ENCODE results near the gene DDIT4.

DDIT4 gene

GRCh38 chr10:72251635-72252034 is 22.1 kb upstream of the DDIT4 start:
- Histone ChIP-seq H3K4me3 (replicated peaks; ENCODE audit: insufficient read depth, low read length) (no peak overlapping the region), H3K27me3 (ENCODE audit: insufficient read depth, poor library complexity, severe bottlenecking) (no peaks in the 10 kb centered on the region), H3K27ac (replicated peaks) (no peak overlapping the region)
- DNase-seq (ENCODE audit: low read depth in 1 of 2, low spot score in 1 of 2): no peak
- no peak for TF ChIP-seq GABPA (IDR thresholded peaks at IDR 0.05; ENCODE audit: low read depth)
- no peak for TF ChIP-seq SPI1 (IDR thresholded peaks at IDR 0.05; ENCODE audit: borderline replicate concordance, low read depth)
- TF ChIP-seq REST (IDR thresholded peaks at IDR 0.05; ENCODE audit: insufficient replicate concordance, low read depth): no peak
- TF ChIP-seq CTCF (IDR thresholded peaks at IDR 0.05; ENCODE audit: insufficient read depth, low read length): no peak
- TF ChIP-seq POLR2AphosphoS5 (IDR thresholded peaks at IDR 0.05; ENCODE audit: low read depth): no peak

GRCh38 chr10:72252972-72253371 is 20.8 kb upstream of the DDIT4 start:
- no peak for DNase-seq (ENCODE audit: low read depth in 1 of 2, low spot score in 1 of 2)
- no peaks in the 10 kb centered on the region for H3K27me3 ChIP-seq (ENCODE audit: insufficient read depth, poor library complexity, severe bottlenecking)
- H3K4me3 ChIP-seq (replicated peaks; ENCODE audit: insufficient read depth, low read length): no peak overlapping the region
- TF ChIP-seq SPI1 (IDR thresholded peaks at IDR 0.05; ENCODE audit: borderline replicate concordance, low read depth) (no peak), POLR2AphosphoS5 (IDR thresholded peaks at IDR 0.05; ENCODE audit: low read depth) (no peak), REST (IDR thresholded peaks at IDR 0.05; ENCODE audit: insufficient replicate concordance, low read depth) (no peak), CTCF (IDR thresholded peaks at IDR 0.05; ENCODE audit: insufficient read depth, low read length) (no peak), GABPA (IDR thresholded peaks at IDR 0.05; ENCODE audit: low read depth) (no peak)
- no peak overlapping the region for H3K27ac ChIP-seq (replicated peaks)

GRCh38 chr10:72253578-72253977 is 20.1 kb upstream of the DDIT4 start:
- no peak for DNase-seq (ENCODE audit: low read depth in 1 of 2, low spot score in 1 of 2)
- no peak overlapping the region for H3K4me3 ChIP-seq (replicated peaks; ENCODE audit: insufficient read depth, low read length)
- TF ChIP-seq GABPA (IDR thresholded peaks at IDR 0.05; ENCODE audit: low read depth) (no peak), REST (IDR thresholded peaks at IDR 0.05; ENCODE audit: insufficient replicate concordance, low read depth) (no peak), SPI1 (IDR thresholded peaks at IDR 0.05; ENCODE audit: borderline replicate concordance, low read depth) (no peak), POLR2AphosphoS5 (IDR thresholded peaks at IDR 0.05; ENCODE audit: low read depth) (no peak), CTCF (IDR thresholded peaks at IDR 0.05; ENCODE audit: insufficient read depth, low read length) (no peak)
- H3K27me3 ChIP-seq (ENCODE audit: insufficient read depth, poor library complexity, severe bottlenecking): no peaks in the 10 kb centered on the region
- H3K27ac ChIP-seq (replicated peaks): no peak overlapping the region

Data from HL-60 (cell line).